Measurements from ENCODE around the gene MTRR.
"Not testable (repeated sequence)": the region's sequence is repeated elsewhere in the genome, so short reads cannot be mapped to it uniquely, and the experiment has no call there.

MTRR gene

GRCh38 chr5:7902666-7903625, 34.0 kb downstream of the MTRR start:
- no peak for DNase-seq
- Histone ChIP-seq H3K36me3 (peaks cover 35 to 55% (median 50%) of the 10 kb centered on the region in 3 donors), H3K4me1 (no peaks in the 10 kb centered on the region), H3K9me3 (peaks cover 0 to 7% (median 0%) of the 10 kb centered on the region in 3 donors), H3K27ac (no peak overlapping the region), H3K27me3 (no peaks in the 10 kb centered on the region), H3K4me3 (no peak overlapping the region)
- TF ChIP-seq CTCF (IDR thresholded peaks at IDR 0.05): no peak
- intact Hi-C loops (cut with DNase I; ENCODE audit: low total_unique reads): no loop called here

GRCh38 chr5:7904170-7904569, 35.2 kb downstream of the MTRR start:
- H3K27me3 ChIP-seq: no peaks in the 10 kb centered on the region
- H3K4me3 ChIP-seq: no peak overlapping the region
- peaks cover 0 to 14% (median 4%) of the 10 kb centered on the region in 3 donors for H3K9me3 ChIP-seq
- intact Hi-C loops (cut with DNase I; ENCODE audit: low total_unique reads): no loop called here
- TF ChIP-seq CTCF (IDR thresholded peaks at IDR 0.05): no peak
- H3K36me3 ChIP-seq: peaks cover 35 to 48% (median 48%) of the 10 kb centered on the region in 3 donors
- H3K4me1 ChIP-seq: no peaks in the 10 kb centered on the region
- DNase-seq: no peak
- no peak overlapping the region for H3K27ac ChIP-seq

- intact Hi-C loops (cut with DNase I; ENCODE audit: low total_unique reads): no loop called here
- no peak for TF ChIP-seq CTCF (IDR thresholded peaks at IDR 0.05)
Observed at GRCh38 chr5:7907612-7908011, 38.7 kb downstream of the MTRR start.

GRCh38 chr5:7908317-7908716, 39.4 kb downstream of the MTRR start:
- H3K4me3 ChIP-seq: no peak overlapping the region
- H3K36me3 ChIP-seq: peaks cover 16 to 28% (median 20%) of the 10 kb centered on the region in 3 donors
- no peak overlapping the region for H3K27ac ChIP-seq
- DNase-seq: no peak
- intact Hi-C loops (cut with DNase I; ENCODE audit: low total_unique reads): no loop called here
- H3K9me3 ChIP-seq: peaks cover 0 to 18% (median 18%) of the 10 kb centered on the region in 3 donors
- no peak for TF ChIP-seq CTCF (IDR thresholded peaks at IDR 0.05)
- no peaks in the 10 kb centered on the region for H3K4me1 ChIP-seq
- no peaks in the 10 kb centered on the region for H3K27me3 ChIP-seq

More at GRCh38 chr5:7907612-7908011, 38.7 kb downstream of the MTRR start:
- Histone ChIP-seq H3K9me3 (peaks cover 0 to 15% (median 12%) of the 10 kb centered on the region in 3 donors), H3K27ac (no peak overlapping the region), H3K4me3 (no peak overlapping the region), H3K27me3 (no peaks in the 10 kb centered on the region), H3K4me1 (no peaks in the 10 kb centered on the region), H3K36me3 (peaks cover 21 to 28% (median 25%) of the 10 kb centered on the region in 3 donors)
- DNase-seq: no peak

GRCh38 chr5:7910738-7911428, 41.9 kb downstream of the MTRR start:
- no peak overlapping the region for H3K4me3 ChIP-seq
- H3K27me3 ChIP-seq: no peaks in the 10 kb centered on the region
- no peak for TF ChIP-seq CTCF (IDR thresholded peaks at IDR 0.05)
- peaks cover 0 to 21% (median 18%) of the 10 kb centered on the region in 3 donors for H3K9me3 ChIP-seq
- intact Hi-C loops (cut with DNase I; ENCODE audit: low total_unique reads): no loop called here
- no peaks in the 10 kb centered on the region for H3K4me1 ChIP-seq
- H3K27ac ChIP-seq: no peak overlapping the region
- peaks cover 12 to 28% (median 19%) of the 10 kb centered on the region in 3 donors for H3K36me3 ChIP-seq
- no peak for DNase-seq

- intact Hi-C loops (cut with DNase I; ENCODE audit: low total_unique reads); H3K27ac ChIP-seq; H3K27me3 ChIP-seq; H3K4me3 ChIP-seq; H3K4me1 ChIP-seq; DNase-seq: not testable (repeated sequence)
- Histone ChIP-seq H3K36me3 (peaks cover 12 to 28% (median 19%) of the 10 kb centered on the region in 3 donors), H3K9me3 (peaks cover 0 to 21% (median 18%) of the 10 kb centered on the region in 3 donors)
Observed at GRCh38 chr5:7911429-7911771, 42.5 kb downstream of the MTRR start.
